ENCODE data around the gene LZTFL1. TPM values are rescaled to one million over a fixed set of nuclear protein-coding genes. Genes with fewer than 3 reads are reported as not detected.

LZTFL1 gene
- total and polyA plus RNA-seq, 4 donors, result 7.7 to 45.1 (median 22.3) TPM

- DNase-seq (no peak), ATAC-seq (ENCODE audit: insufficient read depth, low FRiP score) (no peak)
- WGBS, 2 donors, result 91 to 92% methylated on average over 8 of the region's 8 CpGs
- Histone ChIP-seq H3K27me3 (ENCODE audit: control insufficient read depth in 3 of 3, insufficient read depth in 3 of 3, low read length in 2 of 3) (no peaks in the 10 kb centered on the region), H3K9me3 (ENCODE audit: control insufficient read depth in 4 of 4, insufficient read depth in 3 of 4, low read length in 3 of 4) (peaks cover 0 to 1% (median 0%) of the 10 kb centered on the region in 4 donors), H3K36me3 (ENCODE audit: control insufficient read depth in 4 of 4, insufficient read depth in 4 of 4, low read length in 4 of 4) (no peaks in the 10 kb centered on the region), H3K4me1 (ENCODE audit: control insufficient read depth in 5 of 5, insufficient read depth in 5 of 5, low read length in 5 of 5) (peaks cover 0 to 20% (median 4%) of the 10 kb centered on the region in 5 donors), H3K9ac (ENCODE audit: insufficient read depth in 1 of 2, low read length in 2 of 2) (no peak overlapping the region), H3K4me3 (no peak overlapping the region), H3K27ac (ENCODE audit: low read depth in 1 of 2, low read length in 1 of 2) (no peak overlapping the region)
- no peak for TF ChIP-seq CTCF (IDR thresholded peaks at IDR 0.05; ENCODE audit: control extremely low read depth, extremely low read depth)
Measured at GRCh38 chr3:45777111-45777745, 64.7 kb downstream of the LZTFL1 start.

- DNase-seq, result peak; percentile 84 to 89 (median 88)
- Histone ChIP-seq H3K9ac (ENCODE audit: insufficient read depth in 1 of 2, low read length in 2 of 2) (no peak overlapping the region), H3K9me3 (ENCODE audit: control insufficient read depth in 4 of 4, insufficient read depth in 3 of 4, low read length in 3 of 4) (peaks cover 0 to 1% (median 0%) of the 10 kb centered on the region in 4 donors)
Measured at GRCh38 chr3:45776611-45777010, 65.3 kb downstream of the LZTFL1 start.

GRCh38 chr3:45776301-45776595 is 65.7 kb downstream of the LZTFL1 start:
- TF ChIP-seq CTCF (IDR thresholded peaks at IDR 0.05; ENCODE audit: control extremely low read depth, extremely low read depth), result no peak
- DNase-seq, result no peak
- no peak for ATAC-seq (ENCODE audit: insufficient read depth, low FRiP score)
- no peak overlapping the region for H3K9ac ChIP-seq (ENCODE audit: insufficient read depth in 1 of 2, low read length in 2 of 2)
- no peaks in the 10 kb centered on the region for H3K36me3 ChIP-seq (ENCODE audit: control insufficient read depth in 4 of 4, insufficient read depth in 4 of 4, low read length in 4 of 4)
- H3K4me3 ChIP-seq, result no peak overlapping the region
- peaks cover 0 to 20% (median 4%) of the 10 kb centered on the region in 5 donors for H3K4me1 ChIP-seq (ENCODE audit: control insufficient read depth in 5 of 5, insufficient read depth in 5 of 5, low read length in 5 of 5)
- 74 to 83% methylated on average over 3 of the region's 3 CpGs for WGBS, 2 donors
- no peak overlapping the region for H3K27ac ChIP-seq (ENCODE audit: low read depth in 1 of 2, low read length in 1 of 2)
- no peaks in the 10 kb centered on the region for H3K27me3 ChIP-seq (ENCODE audit: control insufficient read depth in 3 of 3, insufficient read depth in 3 of 3, low read length in 2 of 3)
- H3K9me3 ChIP-seq (ENCODE audit: control insufficient read depth in 4 of 4, insufficient read depth in 3 of 4, low read length in 3 of 4), result peaks cover 0 to 1% (median 0%) of the 10 kb centered on the region in 4 donors

More at GRCh38 chr3:45776611-45777010, 65.3 kb downstream of the LZTFL1 start:
- ATAC-seq (ENCODE audit: insufficient read depth, low FRiP score), result no peak
- 76 to 83% methylated on average over 8 of the region's 8 CpGs for WGBS, 2 donors
- Histone ChIP-seq H3K27ac (ENCODE audit: low read depth in 1 of 2, low read length in 1 of 2) (no peak overlapping the region), H3K27me3 (ENCODE audit: control insufficient read depth in 3 of 3, insufficient read depth in 3 of 3, low read length in 2 of 3) (no peaks in the 10 kb centered on the region), H3K36me3 (ENCODE audit: control insufficient read depth in 4 of 4, insufficient read depth in 4 of 4, low read length in 4 of 4) (no peaks in the 10 kb centered on the region), H3K4me1 (ENCODE audit: control insufficient read depth in 5 of 5, insufficient read depth in 5 of 5, low read length in 5 of 5) (peaks cover 0 to 20% (median 4%) of the 10 kb centered on the region in 5 donors), H3K4me3 (no peak overlapping the region)
- no peak for TF ChIP-seq CTCF (IDR thresholded peaks at IDR 0.05; ENCODE audit: control extremely low read depth, extremely low read depth)

Measured in lung (tissue), 12 donors.